ENCODE data around the gene DNAJC5. TPM values are rescaled to one million over a fixed set of nuclear protein-coding genes. Genes with fewer than 3 reads are reported as not detected.
A peak's percentile ranks its signal among the peaks of the same experiment; 100 is the strongest.
"Not testable (repeated sequence)": the region's sequence is repeated elsewhere in the genome, so short reads cannot be mapped to it uniquely, and the experiment has no call there.

Gene DNAJC5
- total RNA-seq, 1 experiment from 2014 or later = 124 TPM

GRCh38 chr20:63864978-63865640 lies 29.8 kb upstream of the DNAJC5 start, which contains the start of gene TPD52L2:
Gene TPD52L2, plus strand, starts transcription at chr20:63865270. Its CDS starts 96 bp downstream, at chr20:63865366.
- Mint-ChIP-seq H3K4me1 (ENCODE audit: low read depth, unreplicated experiment) (peaks cover 8% of the 10 kb centered on the region), H3K27me3 (ENCODE audit: insufficient read depth, unreplicated experiment) (no peaks in the 10 kb centered on the region), H3K36me3 (ENCODE audit: insufficient read depth, unreplicated experiment) (peaks cover 83% of the 10 kb centered on the region), H3K9me3 (ENCODE audit: unreplicated experiment) (no peaks in the 10 kb centered on the region), H3K4me3 (ENCODE audit: unreplicated experiment) (peak within 1 kb of the TSS; percentile 90), H3K27ac (ENCODE audit: unreplicated experiment) (peak within 1 kb of the TSS; percentile 91)
- H3K4me3 ChIP-seq (ENCODE audit: low read depth, low read length) = peak within 1 kb of the TSS; percentile 97
- no peaks in the 10 kb centered on the region for H3K9me3 ChIP-seq
- peak; percentile 100 for DNase-seq
- ChIA-PET CTCF (interaction anchor here (0.5 to 2.5 kb wide), 22 partner anchors 11 to 328 kb away, joined by 3 to 20 read pairs (median 6); partner anchors contain the start of genes ARFRP1, PRPF6, PTK6 and UCKL1), POLR2A (interaction anchor here (0.6 to 2.8 kb wide), 33 partner anchors 9 to 367 kb away, joined by 3 to 49 read pairs (median 6); partner anchors contain the start of genes ARFRP1, DNAJC5, GMEB2 and HELZ2)
- no peak for TF ChIP-seq CTCF (IDR thresholded peaks at IDR 0.05; ENCODE audit: insufficient read depth in 1 of 2, low read depth in 1 of 2, low read length in 1 of 2, severe bottlenecking in 1 of 2, unreplicated experiment in 1 of 2)
- peaks cover 9% of the 10 kb centered on the region for H3K36me3 ChIP-seq (ENCODE audit: control insufficient read depth, insufficient read depth, low read length)
- BruUV-seq (replicated peaks) = no TSS peak
- H3K4me1 ChIP-seq = peaks cover 15% of the 10 kb centered on the region
- intact Hi-C loops (cut with micrococcal nuclease; ENCODE audit: unreplicated experiment) = loop anchor here (1.0 to 10.0 kb wide), 9 partner anchors 29 to 327 kb away; partner anchors contain the start of genes ARFRP1, GMEB2 and UCKL1
- no peaks in the 10 kb centered on the region for H3K27me3 ChIP-seq (replicated peaks; ENCODE audit: control insufficient read depth, insufficient read depth, low read length)

- H3K9me3 Mint-ChIP-seq (ENCODE audit: unreplicated experiment); H3K27me3 Mint-ChIP-seq (ENCODE audit: insufficient read depth, unreplicated experiment); H3K36me3 ChIP-seq (ENCODE audit: control insufficient read depth, insufficient read depth, low read length); DNase-seq; BruUV-seq (replicated peaks); H3K9me3 ChIP-seq; H3K27me3 ChIP-seq (replicated peaks; ENCODE audit: control insufficient read depth, insufficient read depth, low read length); H3K4me3 ChIP-seq (ENCODE audit: low read depth, low read length); H3K4me1 Mint-ChIP-seq (ENCODE audit: low read depth, unreplicated experiment): not testable (repeated sequence)
- Mint-ChIP-seq H3K4me3 (ENCODE audit: unreplicated experiment) (peak overlapping the region; percentile 90), H3K27ac (ENCODE audit: unreplicated experiment) (peak overlapping the region; percentile 91), H3K36me3 (ENCODE audit: insufficient read depth, unreplicated experiment) (peaks cover 93% of the 10 kb centered on the region)
- intact Hi-C loops (cut with micrococcal nuclease; ENCODE audit: unreplicated experiment) = loop anchor here (5.0 to 10.0 kb wide), 2 partner anchors 105 to 242 kb away; partner anchors contain the start of gene GMEB2
- ChIA-PET POLR2A (interaction anchor here (0.6 to 1.0 kb wide), 2 partner anchors 8 to 11 kb away, joined by 3 to 7 read pairs; no protein-coding TSS in a partner anchor), CTCF (interaction anchor here (0.7 kb wide), 3 partner anchors 111 to 126 kb away, joined by 3 to 4 read pairs (median 3); no protein-coding TSS in a partner anchor)
- peaks cover 15% of the 10 kb centered on the region for H3K4me1 ChIP-seq
Observed at GRCh38 chr20:63867042-63867441, 27.9 kb upstream of the DNAJC5 start.

GRCh38 chr20:63868264-63868663 lies 26.7 kb upstream of the DNAJC5 start:
- intact Hi-C loops (cut with micrococcal nuclease; ENCODE audit: unreplicated experiment) = loop anchor here (5.0 to 10.0 kb wide), 2 partner anchors 104 to 243 kb away; partner anchors contain the start of gene GMEB2

More at GRCh38 chr20:63868264-63868663, 26.7 kb upstream of the DNAJC5 start:
- ChIA-PET CTCF (interaction anchor here (1.0 kb wide), 1 partner anchor 330 kb away, joined by 4 read pairs; no protein-coding TSS in a partner anchor), POLR2A (no interaction called here)
- peaks cover 99% of the 10 kb centered on the region for H3K36me3 Mint-ChIP-seq (ENCODE audit: insufficient read depth, unreplicated experiment)
- BruUV-seq (replicated peaks) = TSS peak; percentile 9
- no peak overlapping the region for H3K27ac Mint-ChIP-seq (ENCODE audit: unreplicated experiment)
- H3K4me1 Mint-ChIP-seq (ENCODE audit: low read depth, unreplicated experiment) = peaks cover 8% of the 10 kb centered on the region
- no peaks in the 10 kb centered on the region for H3K27me3 ChIP-seq (replicated peaks; ENCODE audit: control insufficient read depth, insufficient read depth, low read length)
- H3K4me3 ChIP-seq (ENCODE audit: low read depth, low read length) = no peak overlapping the region
- H3K27me3 Mint-ChIP-seq (ENCODE audit: insufficient read depth, unreplicated experiment) = no peaks in the 10 kb centered on the region
- TF ChIP-seq CTCF (IDR thresholded peaks at IDR 0.05; ENCODE audit: insufficient read depth in 1 of 2, low read depth in 1 of 2, low read length in 1 of 2, severe bottlenecking in 1 of 2, unreplicated experiment in 1 of 2) = no peak
- H3K9me3 ChIP-seq = no peaks in the 10 kb centered on the region
- H3K36me3 ChIP-seq (ENCODE audit: control insufficient read depth, insufficient read depth, low read length) = peaks cover 11% of the 10 kb centered on the region
- DNase-seq = no peak
- peaks cover 14% of the 10 kb centered on the region for H3K4me1 ChIP-seq
- H3K9me3 Mint-ChIP-seq (ENCODE audit: unreplicated experiment) = no peaks in the 10 kb centered on the region
- H3K4me3 Mint-ChIP-seq (ENCODE audit: unreplicated experiment) = no peak overlapping the region
